ENCODE measurements around the gene C4orf50.
"Not testable (repeated sequence)": the region's sequence is repeated elsewhere in the genome, so short reads cannot be mapped to it uniquely, and the experiment has no call there.

C4orf50 gene

DNA sequence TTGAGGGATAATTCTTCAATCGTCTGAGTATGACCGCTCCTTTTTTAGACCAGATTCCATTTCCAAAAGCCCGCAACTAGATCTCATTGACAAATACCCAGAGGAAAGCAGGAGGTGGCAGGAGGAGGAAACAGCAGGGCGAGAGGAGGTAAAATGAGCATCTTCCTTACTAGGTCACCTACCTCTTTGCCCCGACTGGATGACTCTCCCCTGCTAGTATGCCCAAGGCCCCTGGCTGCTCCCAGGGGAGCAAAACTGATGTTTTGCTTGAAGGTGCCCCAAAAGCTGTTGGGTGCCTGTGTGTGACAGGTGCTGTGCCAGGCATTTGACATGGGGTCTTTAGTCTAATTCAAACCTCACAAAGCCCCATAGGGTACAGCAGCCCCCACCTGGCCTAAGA, 48.9 kb downstream of the C4orf50 start:
- no peak for DNase-seq (ENCODE audit: low spot score)

GRCh38 chr4:5968246-5968645, 50.0 kb downstream of the C4orf50 start:
- no peak for DNase-seq (ENCODE audit: low spot score)

DNA sequence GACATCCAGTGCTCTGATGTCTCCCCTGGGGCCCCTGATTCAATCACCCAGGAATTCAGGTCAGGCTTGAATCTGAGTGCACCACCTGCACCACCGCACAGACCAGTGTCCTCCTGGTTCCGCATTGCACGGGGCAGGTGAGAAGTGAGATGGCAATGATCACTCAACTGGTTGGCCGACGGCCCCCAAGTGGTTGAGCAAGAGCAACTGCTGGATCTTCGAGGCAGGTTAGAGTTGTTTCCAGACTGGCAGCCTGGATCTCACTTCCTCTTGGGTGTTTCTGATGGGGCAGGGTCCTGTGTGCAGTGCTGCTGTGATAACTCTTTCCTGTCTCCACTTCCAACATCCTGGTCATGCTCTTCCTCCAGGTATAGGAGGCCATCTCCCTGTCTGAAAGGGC, 50.4 kb downstream of the C4orf50 start:
- no peak for DNase-seq (ENCODE audit: low spot score)

DNA sequence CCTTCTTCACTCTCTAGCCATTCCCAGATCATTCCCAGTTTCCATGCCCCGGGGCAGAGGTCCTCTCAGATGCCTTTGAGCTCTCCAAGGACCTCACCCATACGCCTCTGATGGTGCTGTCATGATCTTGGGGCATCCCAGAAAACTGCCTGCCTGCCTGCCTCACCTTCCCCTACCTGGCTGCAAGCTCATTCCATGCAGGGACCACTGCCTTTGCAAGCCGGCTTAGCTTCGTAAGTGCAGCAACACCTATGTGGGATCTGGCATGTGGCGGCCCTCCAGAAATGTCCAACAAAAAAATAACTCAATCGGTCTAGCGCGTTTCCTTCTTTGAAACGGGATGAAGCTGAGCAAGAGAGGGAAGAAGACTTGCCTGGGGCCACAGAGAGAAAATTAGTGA, 53.0 kb downstream of the C4orf50 start:
- DNase-seq (ENCODE audit: low spot score), result no peak

- DNase-seq (ENCODE audit: low spot score), result no peak
Observed at GRCh38 chr4:5964030-5964429, 54.2 kb downstream of the C4orf50 start.

DNA sequence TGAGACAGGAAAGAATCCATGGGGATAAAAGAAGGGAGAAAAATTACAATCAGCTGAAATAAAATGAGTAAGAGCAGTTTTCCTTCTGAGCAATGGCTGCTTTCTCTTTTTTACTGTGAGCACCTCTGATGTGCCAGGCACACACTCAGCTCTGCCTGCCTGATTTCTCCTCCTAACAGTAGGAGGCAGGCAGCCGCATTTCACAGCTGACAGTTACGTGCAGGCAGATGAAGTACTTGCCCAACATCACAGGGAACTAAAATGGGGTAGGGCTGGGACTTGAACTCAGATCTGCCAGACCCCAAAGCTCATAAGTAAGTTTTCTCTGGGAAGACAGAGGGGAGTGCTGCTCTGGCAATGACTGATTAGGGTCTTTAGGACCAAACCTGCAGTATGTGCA, 54.6 kb downstream of the C4orf50 start:
- DNase-seq (ENCODE audit: low spot score), result no peak

GRCh38 chr4:5962416-5962815, 55.8 kb downstream of the C4orf50 start:
- no peak for DNase-seq (ENCODE audit: low spot score)

DNA sequence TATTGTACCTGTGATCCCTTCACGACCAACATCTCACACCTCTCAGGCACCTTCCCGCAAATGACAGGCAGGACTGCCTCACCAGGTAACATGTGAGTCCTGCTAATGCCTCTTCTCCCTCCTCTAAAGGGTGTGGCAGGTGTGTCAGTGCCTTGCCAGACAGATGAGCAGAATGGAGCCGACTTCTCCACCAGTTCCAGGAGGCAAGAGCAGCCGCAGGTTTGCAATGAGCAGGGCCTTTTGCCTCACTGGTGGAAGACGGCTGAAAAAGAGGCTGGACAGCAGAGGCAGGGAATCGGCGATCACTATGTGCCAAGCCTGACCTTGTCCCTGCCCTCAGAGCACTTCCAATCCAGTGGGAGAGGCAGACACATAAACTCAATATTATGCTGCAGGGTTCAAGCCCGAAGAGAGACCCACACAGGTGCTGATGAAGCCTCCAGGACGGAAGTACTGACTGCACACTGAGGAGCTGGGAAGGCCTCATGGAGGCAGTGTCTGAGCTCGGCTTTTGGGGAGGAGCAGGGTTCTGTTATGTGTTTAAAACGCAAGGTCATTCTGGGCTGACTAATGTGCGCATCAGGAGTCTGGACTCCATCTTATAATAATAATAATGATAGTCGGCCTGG, 57.9 kb downstream of the C4orf50 start:
- no peak for DNase-seq (ENCODE audit: low spot score)

DNA sequence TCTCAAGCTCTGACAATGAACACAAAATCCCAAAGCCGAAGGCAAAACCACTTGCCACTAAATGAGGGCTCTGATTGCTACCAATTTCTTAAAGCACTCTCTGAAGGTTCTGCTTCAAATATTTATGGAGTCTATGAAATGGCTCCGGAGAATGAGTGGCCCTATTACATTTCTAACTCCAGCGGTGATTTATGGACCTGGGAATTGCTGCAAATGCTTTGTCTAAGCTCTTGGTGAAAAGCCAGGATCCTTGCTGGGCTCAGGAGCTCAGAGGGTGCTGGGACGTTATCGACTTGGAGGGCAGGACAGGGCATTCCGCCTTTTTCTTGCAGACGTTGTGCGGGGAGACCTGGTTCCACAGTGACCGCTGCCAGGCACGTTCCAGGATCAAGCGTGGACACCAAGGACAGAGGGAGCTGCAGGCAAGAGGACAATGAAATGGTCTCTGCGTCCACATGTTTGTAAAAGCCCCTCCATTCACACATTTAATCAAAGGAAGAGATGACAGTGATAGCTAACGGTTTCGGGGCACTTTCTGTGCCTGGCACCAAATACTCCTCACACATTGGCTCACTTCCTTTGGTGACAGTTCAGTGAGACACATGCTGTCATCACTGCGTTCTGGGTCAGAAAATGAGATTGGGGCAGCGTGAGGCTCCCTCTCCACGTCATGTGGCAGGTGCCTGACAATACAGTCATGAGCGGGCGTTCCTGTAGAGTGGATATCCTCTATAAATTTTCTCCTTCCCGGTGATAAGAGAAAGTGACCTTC, 58.8 kb downstream of the C4orf50 start:
- DNase-seq (ENCODE audit: low spot score), result no peak

DNA sequence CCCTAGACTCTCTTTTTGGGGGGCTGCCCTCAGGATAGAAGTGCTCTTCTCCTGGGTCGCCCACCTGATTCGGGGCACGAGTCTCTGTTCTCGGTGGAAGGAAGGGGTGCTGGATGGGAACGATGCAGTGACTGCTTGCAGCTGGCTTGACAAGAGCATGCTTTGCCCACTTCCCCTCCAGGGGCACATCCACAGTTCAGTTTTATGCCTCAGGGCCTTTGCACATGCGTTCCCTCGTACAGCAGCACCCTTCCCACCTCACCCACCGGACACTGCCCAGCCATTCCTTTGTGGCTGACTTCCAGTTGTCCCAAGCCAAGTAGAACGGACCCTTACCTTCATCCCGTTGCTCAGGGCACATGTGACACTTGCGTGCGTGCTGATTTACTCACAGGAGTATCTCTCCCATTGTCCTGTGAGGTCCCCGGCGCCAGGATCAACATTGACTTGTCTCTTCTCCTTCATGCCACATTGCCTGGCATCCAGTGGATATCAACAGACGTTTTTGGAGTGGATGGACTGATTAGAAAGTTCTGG, 60.0 kb downstream of the C4orf50 start:
- no peak for DNase-seq (ENCODE audit: low spot score)

DNA sequence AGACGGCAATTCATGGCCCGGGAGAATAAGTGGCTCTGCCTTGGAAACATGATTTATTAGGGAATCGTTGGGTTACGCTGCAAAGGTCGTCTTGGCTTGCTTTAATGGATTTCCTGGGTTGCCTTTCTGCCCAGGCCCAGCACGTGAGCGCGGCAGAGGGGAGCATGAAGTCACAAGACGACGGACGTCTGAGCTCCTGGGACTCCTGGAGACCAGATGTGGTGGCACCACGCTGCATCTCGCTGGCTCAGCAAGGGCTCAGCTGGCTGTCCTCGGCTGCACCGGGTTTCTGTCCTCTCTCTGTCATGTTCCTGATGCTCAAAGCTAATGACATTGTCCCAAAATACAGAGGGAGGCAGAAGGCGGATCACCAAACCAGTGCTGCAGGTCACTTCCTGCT, 61.2 kb downstream of the C4orf50 start:
- no peak for DNase-seq (ENCODE audit: low spot score)

- DNase-seq (ENCODE audit: low spot score), result peak; percentile 5
Observed at GRCh38 chr4:5956285-5957021, 61.8 kb downstream of the C4orf50 start.

- no peak for DNase-seq (ENCODE audit: low spot score)
Observed at GRCh38 chr4:5955856-5956255, 62.4 kb downstream of the C4orf50 start.

- DNase-seq (ENCODE audit: low spot score), result no peak
Observed at GRCh38 chr4:5955201-5955821, 62.9 kb downstream of the C4orf50 start.

DNA sequence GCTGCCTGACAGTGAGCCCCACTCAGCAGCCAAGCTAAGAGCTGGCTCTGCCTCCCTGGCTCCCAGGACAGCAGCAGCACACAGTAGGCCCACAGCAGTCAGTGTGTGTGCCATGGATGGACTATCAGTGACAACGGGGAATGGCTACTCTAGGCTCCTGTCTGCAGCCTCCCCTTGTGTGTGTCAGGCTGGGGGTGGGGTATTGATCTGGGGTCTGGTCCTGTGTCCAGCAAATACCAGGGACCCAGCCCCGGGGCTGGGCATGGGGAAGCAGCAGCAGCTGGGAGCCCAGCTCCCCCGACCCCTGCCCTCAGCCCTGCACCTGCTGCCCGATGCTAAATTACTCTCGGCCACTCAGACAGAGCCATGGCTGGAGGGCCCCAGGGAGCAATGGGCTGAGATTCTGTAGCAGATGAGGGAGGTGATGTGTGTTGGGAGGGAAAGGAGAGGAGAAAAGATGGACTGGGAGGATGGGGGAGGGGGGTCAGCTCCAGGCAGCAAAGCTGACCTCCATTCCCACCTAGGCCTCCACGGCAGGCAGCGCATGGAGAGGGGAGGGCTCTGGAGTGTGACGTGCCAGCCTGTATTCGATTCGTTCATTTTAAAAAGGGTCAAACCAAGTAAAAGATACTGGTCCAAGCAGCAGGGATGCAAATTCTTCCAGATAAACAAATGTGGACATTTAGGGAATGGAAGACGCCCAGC, 64.0 kb downstream of the C4orf50 start:
- DNase-seq (ENCODE audit: low spot score), result no peak

DNA sequence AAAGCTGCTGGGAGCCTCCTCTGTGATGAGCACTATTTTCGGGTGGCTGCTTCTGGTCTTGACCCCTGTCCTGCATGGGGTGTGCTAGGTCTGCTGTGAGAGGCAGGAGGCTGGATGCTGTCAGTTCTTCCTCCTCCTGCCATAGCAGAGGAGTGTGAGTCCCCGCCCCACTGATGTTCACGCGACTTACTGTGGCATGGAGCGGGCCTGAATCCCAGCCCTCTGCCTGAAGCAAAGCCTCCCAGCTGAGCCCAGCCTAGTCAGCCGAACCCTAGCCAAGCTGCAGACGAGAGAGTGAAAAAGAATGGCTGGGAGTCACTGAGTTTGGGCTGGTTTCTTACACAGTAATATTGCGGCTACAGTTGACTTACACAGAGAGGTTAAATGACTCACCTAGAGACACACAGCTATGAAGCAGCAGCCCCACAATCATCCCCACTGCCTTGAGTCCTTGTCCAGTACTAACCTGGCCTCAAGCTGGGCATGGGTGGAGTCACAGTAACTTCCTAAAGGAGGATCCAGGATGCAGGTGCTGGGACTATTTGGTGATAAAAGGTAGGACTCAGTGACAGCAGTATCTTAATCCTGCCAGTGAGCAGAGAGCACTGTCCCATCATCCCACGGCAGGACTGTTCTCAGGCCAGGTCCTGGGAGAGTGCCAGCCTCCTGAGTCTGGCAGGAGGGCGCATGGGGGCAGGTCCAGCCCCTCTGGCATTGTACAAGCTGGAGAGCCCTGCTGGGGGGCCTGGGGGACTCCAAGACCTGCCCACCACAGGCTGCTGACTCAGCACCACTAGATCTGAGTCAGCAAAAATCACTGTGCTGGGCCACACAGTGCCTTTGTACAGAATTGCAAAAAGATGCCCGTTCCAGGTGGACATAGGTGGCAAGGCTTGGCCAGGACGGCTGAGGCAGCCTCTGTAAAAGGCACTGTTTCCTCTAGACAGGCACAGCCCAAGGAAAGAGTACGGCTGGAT, 65.0 kb downstream of the C4orf50 start:
- DNase-seq (ENCODE audit: low spot score), result no peak

DNA sequence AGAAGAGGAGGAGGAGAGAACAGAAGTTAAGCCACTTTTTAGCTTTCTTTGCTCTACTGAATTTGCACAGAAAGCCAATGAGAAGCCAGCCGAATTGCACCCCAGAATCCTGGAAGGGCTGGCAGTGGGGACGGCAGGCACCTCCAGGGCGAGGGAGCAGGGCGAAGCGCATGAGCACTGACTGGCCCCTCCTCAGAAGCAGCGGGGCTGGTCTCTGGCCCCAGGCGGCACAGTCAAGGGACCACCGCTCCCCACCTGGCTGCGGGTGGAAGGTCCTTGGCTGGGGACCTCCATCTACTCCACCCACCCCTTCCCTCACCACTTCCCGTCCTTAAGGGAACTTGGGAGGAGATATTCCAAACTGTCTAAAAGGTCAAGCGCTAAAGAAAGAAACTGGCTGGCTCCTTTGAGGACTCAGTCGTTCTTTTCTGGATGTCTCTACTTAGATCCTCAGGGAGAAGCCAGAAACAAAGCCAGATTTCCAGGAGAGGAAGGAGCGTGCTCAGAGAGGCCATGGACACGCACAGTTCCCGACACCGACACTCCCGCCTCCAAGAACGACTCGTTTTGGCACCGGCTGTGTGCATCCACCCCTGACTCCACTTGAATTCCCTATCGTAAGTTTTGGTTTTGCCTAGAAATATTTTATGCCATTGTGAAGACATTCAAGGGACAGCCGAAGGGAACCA, 65.8 kb downstream of the C4orf50 start:
- DNase-seq (ENCODE audit: low spot score), result no peak

- DNase-seq (ENCODE audit: low spot score), result not testable (repeated sequence)
Observed at GRCh38 chr4:5946653-5947052, 71.6 kb downstream of the C4orf50 start.

DNA sequence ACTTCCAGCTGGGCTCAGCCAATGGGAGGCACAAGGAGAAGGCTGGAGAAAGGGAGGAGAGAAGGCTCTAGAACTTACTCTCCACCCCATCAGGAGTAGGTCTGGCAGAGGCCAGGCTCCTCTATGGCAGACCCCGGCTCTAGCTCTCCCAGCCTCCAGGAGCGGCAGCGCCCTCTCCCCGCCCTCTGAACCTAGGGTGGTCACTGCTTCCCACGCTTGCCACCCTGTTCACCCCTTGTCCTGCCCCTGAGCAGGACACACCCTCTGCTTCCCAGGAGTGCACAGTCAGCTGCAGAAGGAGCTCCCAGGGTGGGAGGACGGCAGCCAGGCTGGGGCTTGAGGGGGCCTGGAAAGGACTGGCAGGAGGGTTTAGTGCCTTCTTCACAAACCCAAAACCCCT, 72.3 kb downstream of the C4orf50 start:
- DNase-seq (ENCODE audit: low spot score), result no peak

GRCh38 chr4:5945171-5945570, 73.1 kb downstream of the C4orf50 start:
- no peak for DNase-seq (ENCODE audit: low spot score)

Data from pons (tissue), 1 donor.